Measurements from ENCODE around the gene IGFN1.

IGFN1 gene

DNA sequence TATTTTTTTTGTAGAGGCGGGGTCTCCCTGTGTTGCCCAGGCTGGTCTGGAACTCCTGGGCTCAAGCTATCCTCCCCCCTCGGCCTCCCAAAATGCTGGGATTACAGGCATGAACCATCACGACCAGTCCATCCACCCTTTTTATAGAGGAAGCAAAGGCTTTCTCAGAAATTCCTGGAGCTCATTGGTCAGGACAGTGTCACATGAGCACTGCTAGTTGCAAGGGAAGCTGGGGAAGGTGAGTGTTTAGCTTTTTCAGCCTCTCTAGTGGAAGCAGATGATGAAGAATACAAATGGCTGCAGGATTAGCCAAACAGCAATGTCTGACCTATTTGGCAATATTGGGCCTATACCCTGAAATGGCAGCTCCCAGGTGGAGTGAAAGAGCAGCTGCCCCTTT lies 8.0 kb downstream of the IGFN1 start:
- Histone ChIP-seq H3K4me1 (ENCODE audit: control insufficient read depth in 1 of 2, insufficient read depth in 1 of 2, low read depth in 1 of 2, low read length in 1 of 2) (no peaks in the 10 kb centered on the region), H3K36me3 (no peaks in the 10 kb centered on the region), H3K9me3 (no peaks in the 10 kb centered on the region), H3K27me3 (no peaks in the 10 kb centered on the region), H3K4me3 (ENCODE audit: low read depth in 1 of 2, low read length in 1 of 2) (no peak overlapping the region), H3K27ac (no peak overlapping the region)
- TF ChIP-seq, protein P1, sequence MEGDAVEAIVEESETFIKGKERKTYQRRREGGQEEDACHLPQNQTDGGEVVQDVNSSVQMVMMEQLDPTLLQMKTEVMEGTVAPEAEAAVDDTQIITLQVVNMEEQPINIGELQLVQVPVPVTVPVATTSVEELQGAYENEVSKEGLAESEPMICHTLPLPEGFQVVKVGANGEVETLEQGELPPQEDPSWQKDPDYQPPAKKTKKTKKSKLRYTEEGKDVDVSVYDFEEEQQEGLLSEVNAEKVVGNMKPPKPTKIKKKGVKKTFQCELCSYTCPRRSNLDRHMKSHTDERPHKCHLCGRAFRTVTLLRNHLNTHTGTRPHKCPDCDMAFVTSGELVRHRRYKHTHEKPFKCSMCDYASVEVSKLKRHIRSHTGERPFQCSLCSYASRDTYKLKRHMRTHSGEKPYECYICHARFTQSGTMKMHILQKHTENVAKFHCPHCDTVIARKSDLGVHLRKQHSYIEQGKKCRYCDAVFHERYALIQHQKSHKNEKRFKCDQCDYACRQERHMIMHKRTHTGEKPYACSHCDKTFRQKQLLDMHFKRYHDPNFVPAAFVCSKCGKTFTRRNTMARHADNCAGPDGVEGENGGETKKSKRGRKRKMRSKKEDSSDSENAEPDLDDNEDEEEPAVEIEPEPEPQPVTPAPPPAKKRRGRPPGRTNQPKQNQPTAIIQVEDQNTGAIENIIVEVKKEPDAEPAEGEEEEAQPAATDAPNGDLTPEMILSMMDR (IDR thresholded peaks at IDR 0.05): no peak

DNA sequence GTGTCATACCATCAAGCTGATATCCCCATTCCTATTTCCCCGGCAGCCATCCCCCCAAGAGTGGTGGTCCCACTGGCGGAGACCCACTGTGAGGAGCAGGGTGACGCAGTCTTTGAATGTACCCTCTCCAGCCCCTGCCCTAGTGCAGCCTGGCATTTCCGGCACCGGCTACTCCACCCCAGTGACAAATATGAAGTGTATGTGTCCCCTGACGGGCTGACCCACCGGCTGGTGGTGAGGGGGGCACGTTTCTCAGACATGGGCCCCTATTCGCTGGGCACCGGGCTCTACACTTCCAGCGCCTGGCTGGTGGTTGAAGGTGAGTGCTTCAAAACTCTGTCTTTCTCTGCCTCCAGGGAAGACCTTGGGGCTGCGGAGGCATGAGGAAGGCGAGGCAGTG lies 14.4 kb downstream of the IGFN1 start:
- H3K9me3 ChIP-seq: no peaks in the 10 kb centered on the region
- H3K4me3 ChIP-seq (ENCODE audit: low read depth in 1 of 2, low read length in 1 of 2): no peak overlapping the region
- TF ChIP-seq, protein P1 (IDR thresholded peaks at IDR 0.05): no peak
- H3K4me1 ChIP-seq (ENCODE audit: control insufficient read depth in 1 of 2, insufficient read depth in 1 of 2, low read depth in 1 of 2, low read length in 1 of 2): no peaks in the 10 kb centered on the region
- no peaks in the 10 kb centered on the region for H3K36me3 ChIP-seq
- H3K27me3 ChIP-seq: no peaks in the 10 kb centered on the region
- no peak overlapping the region for H3K27ac ChIP-seq

DNA sequence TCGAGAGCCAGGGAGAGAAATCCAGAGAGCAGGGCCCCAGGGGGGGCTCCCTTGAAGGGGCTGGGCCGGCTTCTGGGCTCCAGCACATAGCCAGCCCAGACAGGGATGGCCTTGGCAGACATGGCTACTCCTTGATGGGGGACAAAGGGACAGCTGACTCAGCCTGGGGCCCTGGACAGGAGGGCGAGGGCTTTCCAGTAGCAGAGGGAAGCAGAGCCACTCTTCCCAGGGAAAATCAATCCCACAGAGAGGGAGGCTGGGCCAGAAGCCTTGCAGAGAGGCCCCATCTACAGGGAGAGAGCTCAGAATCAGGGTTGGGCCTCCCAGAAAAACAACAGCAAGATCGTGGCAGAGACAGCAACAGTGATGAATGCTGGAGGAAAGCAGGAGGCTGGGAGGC lies 15.6 kb downstream of the IGFN1 start:
- Histone ChIP-seq H3K4me3 (ENCODE audit: low read depth in 1 of 2, low read length in 1 of 2) (no peak overlapping the region), H3K9me3 (no peaks in the 10 kb centered on the region), H3K27me3 (peaks cover 6% of the 10 kb centered on the region), H3K4me1 (ENCODE audit: control insufficient read depth in 1 of 2, insufficient read depth in 1 of 2, low read depth in 1 of 2, low read length in 1 of 2) (no peaks in the 10 kb centered on the region), H3K27ac (no peak overlapping the region), H3K36me3 (no peaks in the 10 kb centered on the region)
- TF ChIP-seq, protein P1 (IDR thresholded peaks at IDR 0.05): no peak

DNA sequence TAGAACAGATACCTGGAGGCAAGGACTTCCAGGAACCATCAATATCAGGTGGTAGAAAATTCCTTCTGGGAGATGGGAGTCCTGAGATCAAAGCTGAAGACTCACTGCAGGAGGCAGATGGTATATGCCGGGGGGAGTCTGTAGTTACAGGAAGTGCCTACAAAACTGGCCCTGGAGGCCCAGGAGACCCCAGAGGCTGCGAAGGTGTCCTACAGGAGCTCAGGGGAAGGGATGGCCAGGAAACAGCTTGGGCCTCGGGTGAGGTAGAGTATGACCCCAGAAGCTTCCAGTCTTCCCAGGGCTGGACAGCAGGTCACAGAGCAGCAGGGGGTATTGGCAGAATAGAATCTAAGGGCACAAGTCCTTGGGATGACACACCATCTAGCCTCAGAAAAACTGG lies 16.4 kb downstream of the IGFN1 start:
- TF ChIP-seq, protein P1 (IDR thresholded peaks at IDR 0.05): no peak
- Histone ChIP-seq H3K27ac (no peak overlapping the region), H3K4me3 (ENCODE audit: low read depth in 1 of 2, low read length in 1 of 2) (no peak overlapping the region), H3K27me3 (peaks cover 15% of the 10 kb centered on the region), H3K36me3 (no peaks in the 10 kb centered on the region), H3K9me3 (no peaks in the 10 kb centered on the region), H3K4me1 (ENCODE audit: control insufficient read depth in 1 of 2, insufficient read depth in 1 of 2, low read depth in 1 of 2, low read length in 1 of 2) (no peaks in the 10 kb centered on the region)

DNA sequence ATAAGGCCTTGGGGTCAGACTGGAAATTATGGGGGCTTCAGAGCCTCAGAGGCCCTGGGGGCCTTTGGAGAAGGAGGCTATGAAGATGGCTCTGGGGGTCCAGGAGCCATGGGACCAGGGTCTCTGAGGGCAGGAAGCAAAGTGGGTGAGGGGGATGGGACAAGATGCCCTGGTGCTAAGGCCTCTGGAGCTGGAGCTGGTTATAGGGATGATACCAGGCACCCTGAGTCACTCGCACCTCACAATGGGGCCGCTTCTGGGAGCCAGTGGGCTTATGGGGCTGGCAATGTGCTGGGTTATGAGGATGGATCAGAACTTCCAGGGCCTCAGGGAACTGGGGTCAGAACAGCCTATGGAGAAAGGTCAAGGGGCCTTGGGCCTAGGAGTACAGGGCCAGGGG lies 17.6 kb downstream of the IGFN1 start:
- Histone ChIP-seq H3K4me1 (ENCODE audit: control insufficient read depth in 1 of 2, insufficient read depth in 1 of 2, low read depth in 1 of 2, low read length in 1 of 2) (no peaks in the 10 kb centered on the region), H3K9me3 (no peaks in the 10 kb centered on the region), H3K4me3 (ENCODE audit: low read depth in 1 of 2, low read length in 1 of 2) (no peak overlapping the region), H3K27ac (no peak overlapping the region), H3K36me3 (no peaks in the 10 kb centered on the region), H3K27me3 (peaks cover 20% of the 10 kb centered on the region)
- TF ChIP-seq, protein P1 (IDR thresholded peaks at IDR 0.05): no peak

DNA sequence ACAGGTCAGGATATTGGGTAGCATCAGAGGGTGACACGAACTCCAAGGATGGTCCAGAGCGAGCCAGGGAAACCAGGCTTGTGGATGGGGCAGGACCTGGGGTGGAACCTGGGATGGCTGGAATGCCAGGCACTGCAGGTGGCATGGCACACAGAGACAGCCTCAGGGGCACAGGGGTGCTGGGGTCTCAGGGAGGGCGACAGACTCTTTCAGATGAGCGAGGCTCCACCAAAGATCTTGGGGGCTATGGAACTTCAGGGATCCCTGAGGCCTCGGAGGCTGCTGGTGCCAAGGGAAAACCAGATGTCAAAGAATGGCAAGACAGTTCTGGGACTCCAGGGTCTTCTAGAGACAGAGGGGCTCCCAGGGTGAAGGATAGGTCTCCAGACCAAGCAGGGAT lies 21.4 kb downstream of the IGFN1 start:
- Histone ChIP-seq H3K36me3 (no peaks in the 10 kb centered on the region), H3K4me1 (ENCODE audit: control insufficient read depth in 1 of 2, insufficient read depth in 1 of 2, low read depth in 1 of 2, low read length in 1 of 2) (no peaks in the 10 kb centered on the region), H3K27ac (no peak overlapping the region), H3K4me3 (ENCODE audit: low read depth in 1 of 2, low read length in 1 of 2) (no peak overlapping the region), H3K9me3 (no peaks in the 10 kb centered on the region), H3K27me3 (peaks cover 20% of the 10 kb centered on the region)
- TF ChIP-seq, protein P1 (IDR thresholded peaks at IDR 0.05): no peak
